ENCODE results near the gene AMT.
"Not testable (repeated sequence)": the region's sequence is repeated elsewhere in the genome, so short reads cannot be mapped to it uniquely, and the experiment has no call there.

Gene AMT

GRCh38 chr3:49403891-49404290, 18.4 kb downstream of the AMT start (continued):
- TF ChIP-seq ZC3H10 (CRISPR knock-in tag; IDR thresholded peaks at IDR 0.05) (no peak), RARB (CRISPR knock-in tag; IDR thresholded peaks at IDR 0.05) (no peak)

GRCh38 chr3:49401766-49402165, 20.5 kb downstream of the AMT start:
- no peak for TF ChIP-seq RARB (CRISPR knock-in tag; IDR thresholded peaks at IDR 0.05)
- no peak for ATAC-seq

DNA sequence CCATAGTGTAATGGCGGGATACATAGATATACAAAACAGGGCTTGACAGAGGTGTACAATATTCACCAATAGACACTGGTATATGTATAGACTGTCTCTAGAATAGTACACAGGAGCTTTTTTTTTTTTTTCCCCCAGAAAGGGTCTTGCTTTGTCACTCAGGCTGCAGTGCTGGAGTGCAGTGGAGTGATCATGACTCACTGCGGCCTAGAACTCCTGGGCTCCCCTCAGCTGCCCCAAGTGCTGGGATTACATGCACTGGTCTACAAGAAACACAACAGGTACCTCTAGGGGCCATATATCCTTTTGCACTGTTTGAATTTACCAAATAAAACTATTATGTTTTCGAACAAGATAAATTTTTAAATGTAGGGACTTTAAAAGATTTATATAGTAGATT, 22.8 kb downstream of the AMT start:
- no peak; the same call in 2 of the 3 replicates for ATAC-seq
- no peak for TF ChIP-seq POU6F1 (CRISPR knock-in tag; IDR thresholded peaks at IDR 0.05; ENCODE audit: borderline replicate concordance, low read depth)
- peak; percentile 90 for TF ChIP-seq ZFP3 (CRISPR knock-in tag; IDR thresholded peaks at IDR 0.05)

- no peak for TF ChIP-seq RARB (CRISPR knock-in tag; IDR thresholded peaks at IDR 0.05)
- no peak for TF ChIP-seq ISL1 (CRISPR knock-in tag; IDR thresholded peaks at IDR 0.05)
- TF ChIP-seq, protein P1, sequence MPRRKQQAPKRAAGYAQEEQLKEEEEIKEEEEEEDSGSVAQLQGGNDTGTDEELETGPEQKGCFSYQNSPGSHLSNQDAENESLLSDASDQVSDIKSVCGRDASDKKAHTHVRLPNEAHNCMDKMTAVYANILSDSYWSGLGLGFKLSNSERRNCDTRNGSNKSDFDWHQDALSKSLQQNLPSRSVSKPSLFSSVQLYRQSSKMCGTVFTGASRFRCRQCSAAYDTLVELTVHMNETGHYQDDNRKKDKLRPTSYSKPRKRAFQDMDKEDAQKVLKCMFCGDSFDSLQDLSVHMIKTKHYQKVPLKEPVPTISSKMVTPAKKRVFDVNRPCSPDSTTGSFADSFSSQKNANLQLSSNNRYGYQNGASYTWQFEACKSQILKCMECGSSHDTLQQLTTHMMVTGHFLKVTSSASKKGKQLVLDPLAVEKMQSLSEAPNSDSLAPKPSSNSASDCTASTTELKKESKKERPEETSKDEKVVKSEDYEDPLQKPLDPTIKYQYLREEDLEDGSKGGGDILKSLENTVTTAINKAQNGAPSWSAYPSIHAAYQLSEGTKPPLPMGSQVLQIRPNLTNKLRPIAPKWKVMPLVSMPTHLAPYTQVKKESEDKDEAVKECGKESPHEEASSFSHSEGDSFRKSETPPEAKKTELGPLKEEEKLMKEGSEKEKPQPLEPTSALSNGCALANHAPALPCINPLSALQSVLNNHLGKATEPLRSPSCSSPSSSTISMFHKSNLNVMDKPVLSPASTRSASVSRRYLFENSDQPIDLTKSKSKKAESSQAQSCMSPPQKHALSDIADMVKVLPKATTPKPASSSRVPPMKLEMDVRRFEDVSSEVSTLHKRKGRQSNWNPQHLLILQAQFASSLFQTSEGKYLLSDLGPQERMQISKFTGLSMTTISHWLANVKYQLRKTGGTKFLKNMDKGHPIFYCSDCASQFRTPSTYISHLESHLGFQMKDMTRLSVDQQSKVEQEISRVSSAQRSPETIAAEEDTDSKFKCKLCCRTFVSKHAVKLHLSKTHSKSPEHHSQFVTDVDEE (CRISPR knock-in tag; IDR thresholded peaks at IDR 0.05) = no peak
- no peak for TF ChIP-seq ZFP30 (CRISPR knock-in tag; IDR thresholded peaks at IDR 0.05)
- TF ChIP-seq TOX (CRISPR knock-in tag; IDR thresholded peaks at IDR 0.05; ENCODE audit: borderline replicate concordance) = no peak
- no peak for TF ChIP-seq ZNF565 (CRISPR knock-in tag; conservative IDR thresholded peaks at IDR 0.05; ENCODE audit: low read depth)
- no peak for TF ChIP-seq ZNF70 (CRISPR knock-in tag; IDR thresholded peaks at IDR 0.05)
- TF ChIP-seq, protein P2, sequence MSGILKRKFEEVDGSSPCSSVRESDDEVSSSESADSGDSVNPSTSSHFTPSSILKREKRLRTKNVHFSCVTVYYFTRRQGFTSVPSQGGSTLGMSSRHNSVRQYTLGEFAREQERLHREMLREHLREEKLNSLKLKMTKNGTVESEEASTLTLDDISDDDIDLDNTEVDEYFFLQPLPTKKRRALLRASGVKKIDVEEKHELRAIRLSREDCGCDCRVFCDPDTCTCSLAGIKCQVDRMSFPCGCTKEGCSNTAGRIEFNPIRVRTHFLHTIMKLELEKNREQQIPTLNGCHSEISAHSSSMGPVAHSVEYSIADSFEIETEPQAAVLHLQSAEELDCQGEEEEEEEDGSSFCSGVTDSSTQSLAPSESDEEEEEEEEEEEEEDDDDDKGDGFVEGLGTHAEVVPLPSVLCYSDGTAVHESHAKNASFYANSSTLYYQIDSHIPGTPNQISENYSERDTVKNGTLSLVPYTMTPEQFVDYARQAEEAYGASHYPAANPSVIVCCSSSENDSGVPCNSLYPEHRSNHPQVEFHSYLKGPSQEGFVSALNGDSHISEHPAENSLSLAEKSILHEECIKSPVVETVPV (CRISPR knock-in tag; IDR thresholded peaks at IDR 0.05) = no peak
- TF ChIP-seq OSR1 (CRISPR knock-in tag; IDR thresholded peaks at IDR 0.05) = no peak
- no peak for TF ChIP-seq CSDC2 (CRISPR knock-in tag; IDR thresholded peaks at IDR 0.05)
- TF ChIP-seq ZFP3 (CRISPR knock-in tag; IDR thresholded peaks at IDR 0.05) = no peak
- TF ChIP-seq ARNTL (CRISPR knock-in tag; IDR thresholded peaks at IDR 0.05; ENCODE audit: borderline replicate concordance, low read depth) = no peak
- no peak for TF ChIP-seq GLIS3 (CRISPR knock-in tag; IDR thresholded peaks at IDR 0.05)
- TF ChIP-seq PPARA (CRISPR knock-in tag; IDR thresholded peaks at IDR 0.05; ENCODE audit: borderline replicate concordance) = no peak
- no peak for TF ChIP-seq POU6F1 (CRISPR knock-in tag; IDR thresholded peaks at IDR 0.05; ENCODE audit: borderline replicate concordance, low read depth)
- TF ChIP-seq ZNF8 (CRISPR knock-in tag; IDR thresholded peaks at IDR 0.05) = no peak
- no peak for TF ChIP-seq BACH2 (CRISPR knock-in tag; IDR thresholded peaks at IDR 0.05; ENCODE audit: borderline replicate concordance)
- ATAC-seq = peak; percentile 81
Measured at GRCh38 chr3:49397470-49397869, 24.8 kb downstream of the AMT start.

DNA sequence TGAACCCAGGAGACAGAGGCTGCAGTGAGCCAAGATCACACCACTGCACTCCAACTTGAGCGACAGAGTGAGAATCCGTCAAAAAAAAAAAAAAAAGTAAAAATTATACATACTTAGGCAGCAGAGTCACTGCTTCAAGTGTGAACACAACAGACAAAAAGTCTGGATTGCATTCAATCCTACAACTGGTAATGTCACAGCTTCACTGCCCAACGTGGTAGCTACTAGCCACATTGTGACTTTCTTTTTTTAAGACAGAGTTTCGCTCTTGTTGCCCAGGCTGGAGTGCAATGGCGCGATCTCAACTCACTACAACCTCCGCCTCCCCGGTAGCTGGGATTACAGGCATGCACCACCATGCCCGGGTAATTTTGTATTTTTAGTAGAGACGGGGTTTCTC, 31.0 kb downstream of the AMT start:
- ATAC-seq = not testable (repeated sequence)

DNA sequence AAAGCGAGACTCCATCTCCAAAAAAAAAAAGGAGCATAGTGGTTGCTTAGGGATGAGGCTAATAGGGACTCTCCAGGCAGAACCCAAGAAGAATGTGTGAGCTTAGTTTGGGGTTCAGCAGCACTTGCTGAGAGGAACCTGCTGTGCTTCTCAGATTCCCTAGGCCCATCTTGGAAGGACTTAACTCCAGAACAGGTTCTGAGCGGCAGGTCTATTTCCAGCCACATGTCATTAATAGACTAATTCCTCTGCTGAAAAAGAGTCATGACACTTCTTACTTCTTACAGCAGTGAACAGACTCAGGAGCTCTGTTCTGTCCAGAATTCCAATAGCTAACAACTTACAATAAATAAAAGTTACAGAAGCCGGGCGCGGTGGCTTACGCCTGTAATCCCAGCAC, 33.0 kb downstream of the AMT start:
- ATAC-seq = no peak
- TF ChIP-seq GLIS3 (CRISPR knock-in tag; IDR thresholded peaks at IDR 0.05) (no peak), TCF4 (CRISPR knock-in tag; IDR thresholded peaks at IDR 0.05; ENCODE audit: borderline replicate concordance) (no peak), TOX (CRISPR knock-in tag; IDR thresholded peaks at IDR 0.05; ENCODE audit: borderline replicate concordance) (no peak)
- TF ChIP-seq, protein P3, sequence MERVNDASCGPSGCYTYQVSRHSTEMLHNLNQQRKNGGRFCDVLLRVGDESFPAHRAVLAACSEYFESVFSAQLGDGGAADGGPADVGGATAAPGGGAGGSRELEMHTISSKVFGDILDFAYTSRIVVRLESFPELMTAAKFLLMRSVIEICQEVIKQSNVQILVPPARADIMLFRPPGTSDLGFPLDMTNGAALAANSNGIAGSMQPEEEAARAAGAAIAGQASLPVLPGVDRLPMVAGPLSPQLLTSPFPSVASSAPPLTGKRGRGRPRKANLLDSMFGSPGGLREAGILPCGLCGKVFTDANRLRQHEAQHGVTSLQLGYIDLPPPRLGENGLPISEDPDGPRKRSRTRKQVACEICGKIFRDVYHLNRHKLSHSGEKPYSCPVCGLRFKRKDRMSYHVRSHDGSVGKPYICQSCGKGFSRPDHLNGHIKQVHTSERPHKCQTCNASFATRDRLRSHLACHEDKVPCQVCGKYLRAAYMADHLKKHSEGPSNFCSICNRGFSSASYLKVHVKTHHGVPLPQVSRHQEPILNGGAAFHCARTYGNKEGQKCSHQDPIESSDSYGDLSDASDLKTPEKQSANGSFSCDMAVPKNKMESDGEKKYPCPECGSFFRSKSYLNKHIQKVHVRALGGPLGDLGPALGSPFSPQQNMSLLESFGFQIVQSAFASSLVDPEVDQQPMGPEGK (CRISPR knock-in tag; IDR thresholded peaks at IDR 0.05; ENCODE audit: borderline replicate concordance) = no peak
- TF ChIP-seq, protein P1 (CRISPR knock-in tag; IDR thresholded peaks at IDR 0.05) = no peak

Data from SK-N-SH treated with all-trans-retinoic acid at 6 μM for 48 hours (cell line).